Activated T-cell treated with anti-CD3 and anti-CD28 coated beads, Interleukin-2, amount 50 U/mL, for 72 hours (primary cell): Measurements from ENCODE around the gene EFHD1. TPM values are rescaled to one million over a fixed set of nuclear protein-coding genes. Genes with fewer than 3 reads are reported as not detected.

ENCODE experiments used
- ATAC-seq, 2 donors: fragments of 150-1000 bp; cut with Tn5 transposase; replicated peaks in 1 of 2; 2 replicates each; pipeline ENCODE4 v1.10.0; 2021; ENCODE audit warnings: moderate library complexity in 2 of 2, mild to moderate bottlenecking in 1 of 2
- DNase-seq, 2 donors: peaks; one replicate each; pipeline ENCODE4 v3.0.0; 2021 to 2022; ENCODE audit warnings: mixed read lengths in 1 of 2
- H3K27ac Mint-ChIP-seq: one replicate; pipeline ENCODE4 v1.8.0; 2022; ENCODE audit warnings: mild to moderate bottlenecking, moderate library complexity, mixed read lengths
- H3K27me3 Mint-ChIP-seq: one replicate; pipeline ENCODE4 v1.8.0; 2022; ENCODE audit warnings: low read depth, mixed read lengths
- H3K36me3 Mint-ChIP-seq, 2 donors: one replicate each; pipeline ENCODE4 v1.8.0; 2022; ENCODE audit warnings: mixed read lengths in 2 of 2, mild to moderate bottlenecking in 1 of 2; ENCODE audit not compliant: insufficient read depth in 2 of 2
- H3K4me1 Mint-ChIP-seq: one replicate; pipeline ENCODE4 v1.8.0; 2022; ENCODE audit warnings: low read depth, mixed read lengths
- H3K4me3 Mint-ChIP-seq, 2 donors: one replicate each; pipeline ENCODE4 v1.8.0; 2022; ENCODE audit warnings: mild to moderate bottlenecking in 2 of 2, mixed read lengths in 2 of 2, moderate library complexity in 2 of 2
- H3K9me3 Mint-ChIP-seq, 2 donors: one replicate each; pipeline ENCODE4 v1.8.0; 2022; ENCODE audit warnings: mixed read lengths in 2 of 2
- total RNA-seq, 2 donors: library from RNA; stranded (reverse); gene quantifications; one replicate each; pipeline ENCODE4 v1.2.3, GENCODE V29; 2022

The EFHD1 gene
- total RNA-seq, 2 donors from 2014 or later = 1.0 to 1.8 TPM

- Mint-ChIP-seq H3K36me3 (no peaks in the 10 kb centered on the region), H3K9me3 (no peaks in the 10 kb centered on the region), H3K27me3 (peaks cover 2% of the 10 kb centered on the region), H3K27ac (no peak overlapping the region), H3K4me1 (no peaks in the 10 kb centered on the region), H3K4me3 (no peak overlapping the region)
- no peak for ATAC-seq
- DNase-seq = no peak
These were observed 11.7 kb downstream of the EFHD1 start for GRCh38 chr2:232645061-232645460.

- Mint-ChIP-seq H3K9me3 (no peaks in the 10 kb centered on the region), H3K4me3 (no peak overlapping the region), H3K27me3 (no peaks in the 10 kb centered on the region), H3K4me1 (no peaks in the 10 kb centered on the region), H3K27ac (no peak overlapping the region), H3K36me3 (no peaks in the 10 kb centered on the region)
- no peak for ATAC-seq
- no peak for DNase-seq
These were observed 13.3 kb downstream of the EFHD1 start for GRCh38 chr2:232646726-232647125.

GRCh38 chr2:232647261-232647660, 13.9 kb downstream of the EFHD1 start:
- Mint-ChIP-seq H3K27me3 (no peaks in the 10 kb centered on the region), H3K36me3 (no peaks in the 10 kb centered on the region), H3K27ac (no peak overlapping the region), H3K4me1 (no peaks in the 10 kb centered on the region), H3K9me3 (no peaks in the 10 kb centered on the region), H3K4me3 (no peak overlapping the region)
- DNase-seq (no peak), ATAC-seq (no peak)

GRCh38 chr2:232649033-232649432, 15.6 kb downstream of the EFHD1 start:
- H3K27me3 Mint-ChIP-seq = no peaks in the 10 kb centered on the region
- H3K36me3 Mint-ChIP-seq = no peaks in the 10 kb centered on the region
- H3K9me3 Mint-ChIP-seq = no peaks in the 10 kb centered on the region
- no peak overlapping the region for H3K27ac Mint-ChIP-seq
- no peak overlapping the region for H3K4me3 Mint-ChIP-seq
- ATAC-seq = no peak
- DNase-seq = no peak
- H3K4me1 Mint-ChIP-seq = no peaks in the 10 kb centered on the region

GRCh38 chr2:232652505-232652851, 19.1 kb downstream of the EFHD1 start:
- H3K36me3 Mint-ChIP-seq = no peaks in the 10 kb centered on the region
- no peaks in the 10 kb centered on the region for H3K4me1 Mint-ChIP-seq
- H3K27me3 Mint-ChIP-seq = no peaks in the 10 kb centered on the region
- DNase-seq (no peak), ATAC-seq (no peak)
- H3K4me3 Mint-ChIP-seq = no peak overlapping the region
- H3K9me3 Mint-ChIP-seq = no peaks in the 10 kb centered on the region
- H3K27ac Mint-ChIP-seq = no peak overlapping the region

- Mint-ChIP-seq H3K9me3 (no peaks in the 10 kb centered on the region), H3K27me3 (no peaks in the 10 kb centered on the region), H3K36me3 (no peaks in the 10 kb centered on the region), H3K4me3 (no peak overlapping the region), H3K27ac (no peak overlapping the region), H3K4me1 (no peaks in the 10 kb centered on the region)
- no peak for ATAC-seq
- no peak for DNase-seq
These were observed 20.0 kb downstream of the EFHD1 start for GRCh38 chr2:232653441-232653840.

GRCh38 chr2:232655392-232655791, 22.0 kb downstream of the EFHD1 start:
- H3K4me1 Mint-ChIP-seq = no peaks in the 10 kb centered on the region
- no peaks in the 10 kb centered on the region for H3K27me3 Mint-ChIP-seq
- no peaks in the 10 kb centered on the region for H3K36me3 Mint-ChIP-seq
- H3K27ac Mint-ChIP-seq = no peak overlapping the region
- H3K4me3 Mint-ChIP-seq = no peak overlapping the region
- H3K9me3 Mint-ChIP-seq = no peaks in the 10 kb centered on the region
- ATAC-seq (no peak), DNase-seq (no peak)

GRCh38 chr2:232658217-232658785, 24.9 kb downstream of the EFHD1 start:
- ATAC-seq (no peak), DNase-seq (no peak)
- H3K4me1 Mint-ChIP-seq = no peaks in the 10 kb centered on the region
- H3K4me3 Mint-ChIP-seq = no peak overlapping the region
- H3K27ac Mint-ChIP-seq = no peak overlapping the region
- no peaks in the 10 kb centered on the region for H3K27me3 Mint-ChIP-seq
- H3K36me3 Mint-ChIP-seq = no peaks in the 10 kb centered on the region
- no peaks in the 10 kb centered on the region for H3K9me3 Mint-ChIP-seq

GRCh38 chr2:232659359-232659758, 26.0 kb downstream of the EFHD1 start:
- no peaks in the 10 kb centered on the region for H3K27me3 Mint-ChIP-seq
- no peak for ATAC-seq
- DNase-seq = no peak
- no peaks in the 10 kb centered on the region for H3K36me3 Mint-ChIP-seq
- no peaks in the 10 kb centered on the region for H3K9me3 Mint-ChIP-seq
- no peak overlapping the region for H3K4me3 Mint-ChIP-seq
- H3K4me1 Mint-ChIP-seq = no peaks in the 10 kb centered on the region
- no peak overlapping the region for H3K27ac Mint-ChIP-seq

- ATAC-seq = no peak
- no peaks in the 10 kb centered on the region for H3K4me1 Mint-ChIP-seq
- no peaks in the 10 kb centered on the region for H3K36me3 Mint-ChIP-seq
- H3K9me3 Mint-ChIP-seq = no peaks in the 10 kb centered on the region
- no peak for DNase-seq
- H3K27ac Mint-ChIP-seq = no peak overlapping the region
- H3K27me3 Mint-ChIP-seq = no peaks in the 10 kb centered on the region
- H3K4me3 Mint-ChIP-seq = no peak overlapping the region
These were observed 29.3 kb downstream of the EFHD1 start for GRCh38 chr2:232662486-232663260.

- DNase-seq (no peak), ATAC-seq (no peak)
- no peaks in the 10 kb centered on the region for H3K4me1 Mint-ChIP-seq
- no peaks in the 10 kb centered on the region for H3K27me3 Mint-ChIP-seq
- no peak overlapping the region for H3K4me3 Mint-ChIP-seq
- no peaks in the 10 kb centered on the region for H3K9me3 Mint-ChIP-seq
- H3K36me3 Mint-ChIP-seq = no peaks in the 10 kb centered on the region
- no peak overlapping the region for H3K27ac Mint-ChIP-seq
These were observed 32.8 kb downstream of the EFHD1 start for GRCh38 chr2:232666051-232666805.

GRCh38 chr2:232667989-232668583, 34.7 kb downstream of the EFHD1 start:
- no peak for ATAC-seq
- Mint-ChIP-seq H3K36me3 (no peaks in the 10 kb centered on the region), H3K27me3 (no peaks in the 10 kb centered on the region), H3K4me3 (no peak overlapping the region), H3K9me3 (no peaks in the 10 kb centered on the region), H3K27ac (no peak overlapping the region), H3K4me1 (no peaks in the 10 kb centered on the region)
- no peak for DNase-seq

- Mint-ChIP-seq H3K4me1 (no peaks in the 10 kb centered on the region), H3K27ac (no peak overlapping the region), H3K36me3 (no peaks in the 10 kb centered on the region), H3K9me3 (no peaks in the 10 kb centered on the region), H3K27me3 (no peaks in the 10 kb centered on the region), H3K4me3 (no peak overlapping the region)
- DNase-seq (no peak), ATAC-seq (no peak)
These were observed 35.5 kb downstream of the EFHD1 start for GRCh38 chr2:232668805-232669444.
